GM12878 (cell line): ENCODE data around the gene RUSC1. TPM values are rescaled to one million over a fixed set of nuclear protein-coding genes. Genes with fewer than 3 reads are reported as not detected.
A peak's percentile ranks its signal among the peaks of the same experiment; 100 is the strongest.

Experiments used
- BMI1 ChIP-seq: fragments of 450-650 bp; IDR thresholded peaks from 2 replicates; pipeline ENCODE4 v1.6.1; 2016; ENCODE audit warnings: mild to moderate bottlenecking, moderate library complexity, borderline replicate concordance
- GABPA ChIP-seq: IDR thresholded peaks from 2 replicates; pipeline ENCODE4 v1.6.1; 2014; ENCODE audit warnings: antibody characterized with exemption, low read depth, mild to moderate bottlenecking, inconsistent platforms
- IKZF1 ChIP-seq: fragments of 450-650 bp; conservative IDR thresholded peaks from 2 replicates; pipeline ENCODE4 v1.6.1; 2017; ENCODE audit warnings: antibody characterized with exemption, mild to moderate bottlenecking
- MEF2B ChIP-seq: fragments of 450-650 bp; IDR thresholded peaks from 2 replicates; pipeline ENCODE4 v1.6.1; 2018; ENCODE audit warnings: mild to moderate bottlenecking, moderate library complexity; ENCODE audit not compliant: partially characterized antibody, poor library complexity, severe bottlenecking
- MYB ChIP-seq: fragments of 150-350 bp; IDR thresholded peaks from 2 replicates; pipeline ENCODE4 v1.6.1; 2014; ENCODE audit warnings: mild to moderate bottlenecking, low read depth, low read length, borderline replicate concordance
- SRF ChIP-seq, 2 experiments: IDR thresholded peaks; 2 replicates each; pipeline ENCODE4 v1.6.1; 2011; ENCODE audit warnings: low read depth in 2 of 2, low read length in 2 of 2, mild to moderate bottlenecking in 1 of 2, moderate library complexity in 1 of 2
- TAF1 ChIP-seq: IDR thresholded peaks from 2 replicates; pipeline ENCODE4 v1.6.1; 2011; ENCODE audit warnings: mild to moderate bottlenecking, low read depth, low read length, borderline replicate concordance
- polyA plus RNA-seq, 11 experiments: library from polyadenylated mRNA; depleted of rRNA in 4 of 11; unstranded in 6 of 11; stranded (reverse) in 5 of 11; fragments of >200 nt; fragmentation: Nextera tagmentation in 4 of 11; fragmentation: Illumina TruSeq in 1 of 11; extraction: Ambion mirVana in 4 of 11; extraction: Trizol in 1 of 11; gene quantifications; 1 replicate in 1 of 11; 2 replicates in 10 of 11; pipeline versions ENCODE4 v1.2.1 to v1.2.3, GENCODE V29; 2011 to 2016; ENCODE audit warnings: inconsistent platforms in 2 of 11, missing spikeins in 2 of 11, low read depth in 1 of 11
- total RNA-seq, 4 experiments: library from RNA; depleted of rRNA in 3 of 4; stranded (reverse); fragments of >200 nt in 3 of 4; fragmentation: Illumina TruSeq in 1 of 4; extraction: Trizol in 1 of 4; gene quantifications; 2 replicates each; pipeline versions ENCODE4 v1.2.1 to v1.2.3, GENCODE V29; 2013 to 2021
- TF ChIP-seq, protein P1 (sequence below): fragments of 450-650 bp; IDR thresholded peaks from 2 replicates; pipeline ENCODE4 v1.6.1; 2016; ENCODE audit warnings: mild to moderate bottlenecking, moderate library complexity, borderline replicate concordance
- TF ChIP-seq, protein P2 (sequence below), 3 experiments: IDR thresholded peaks in 2 of 3; conservative IDR thresholded peaks in 1 of 3; 2 replicates each; pipeline ENCODE4 v1.5.1; 2011; ENCODE audit warnings: low read depth in 3 of 3, low read length in 3 of 3, mild to moderate bottlenecking in 3 of 3, control low read depth in 2 of 3, moderate library complexity in 2 of 3, inconsistent platforms in 1 of 3, mixed read lengths in 1 of 3; ENCODE audit not compliant: control insufficient read depth in 2 of 3, insufficient read depth in 1 of 3; ENCODE audit errors: extremely low read depth in 1 of 3
- TF ChIP-seq, protein P3 (sequence below): fragments of 450-650 bp; IDR thresholded peaks from 2 replicates; pipeline ENCODE4 v1.6.1; 2017; ENCODE audit warnings: antibody characterized with exemption, mild to moderate bottlenecking, moderate library complexity

RUSC1 gene
- total and polyA plus RNA-seq, 10 of the 15 experiments (the other 5 are each of a cell fraction or from before 2014, with no cell fraction given) = 1.1 to 23.7 (median 12.3) TPM

- TF ChIP-seq SRF (IDR thresholded peaks at IDR 0.05; ENCODE audit: low read depth in 2 of 2, low read length in 2 of 2) (no peak), GABPA (no peak; the same call in 1 of the 2 replicates), MEF2B (no peak), BMI1 (no peak), MYB (no peak), TAF1 (peak; percentile 82), IKZF1 (peak; percentile 95)
- TF ChIP-seq, protein P1, sequence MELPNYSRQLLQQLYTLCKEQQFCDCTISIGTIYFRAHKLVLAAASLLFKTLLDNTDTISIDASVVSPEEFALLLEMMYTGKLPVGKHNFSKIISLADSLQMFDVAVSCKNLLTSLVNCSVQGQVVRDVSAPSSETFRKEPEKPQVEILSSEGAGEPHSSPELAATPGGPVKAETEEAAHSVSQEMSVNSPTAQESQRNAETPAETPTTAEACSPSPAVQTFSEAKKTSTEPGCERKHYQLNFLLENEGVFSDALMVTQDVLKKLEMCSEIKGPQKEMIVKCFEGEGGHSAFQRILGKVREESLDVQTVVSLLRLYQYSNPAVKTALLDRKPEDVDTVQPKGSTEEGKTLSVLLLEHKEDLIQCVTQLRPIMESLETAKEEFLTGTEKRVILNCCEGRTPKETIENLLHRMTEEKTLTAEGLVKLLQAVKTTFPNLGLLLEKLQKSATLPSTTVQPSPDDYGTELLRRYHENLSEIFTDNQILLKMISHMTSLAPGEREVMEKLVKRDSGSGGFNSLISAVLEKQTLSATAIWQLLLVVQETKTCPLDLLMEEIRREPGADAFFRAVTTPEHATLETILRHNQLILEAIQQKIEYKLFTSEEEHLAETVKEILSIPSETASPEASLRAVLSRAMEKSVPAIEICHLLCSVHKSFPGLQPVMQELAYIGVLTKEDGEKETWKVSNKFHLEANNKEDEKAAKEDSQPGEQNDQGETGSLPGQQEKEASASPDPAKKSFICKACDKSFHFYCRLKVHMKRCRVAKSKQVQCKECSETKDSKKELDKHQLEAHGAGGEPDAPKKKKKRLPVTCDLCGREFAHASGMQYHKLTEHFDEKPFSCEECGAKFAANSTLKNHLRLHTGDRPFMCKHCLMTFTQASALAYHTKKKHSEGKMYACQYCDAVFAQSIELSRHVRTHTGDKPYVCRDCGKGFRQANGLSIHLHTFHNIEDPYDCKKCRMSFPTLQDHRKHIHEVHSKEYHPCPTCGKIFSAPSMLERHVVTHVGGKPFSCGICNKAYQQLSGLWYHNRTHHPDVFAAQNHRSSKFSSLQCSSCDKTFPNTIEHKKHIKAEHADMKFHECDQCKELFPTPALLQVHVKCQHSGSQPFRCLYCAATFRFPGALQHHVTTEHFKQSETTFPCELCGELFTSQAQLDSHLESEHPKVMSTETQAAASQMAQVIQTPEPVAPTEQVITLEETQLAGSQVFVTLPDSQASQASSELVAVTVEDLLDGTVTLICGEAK = peak; percentile 73; the same call in 1 of the 2 replicates
- TF ChIP-seq, protein P2, sequence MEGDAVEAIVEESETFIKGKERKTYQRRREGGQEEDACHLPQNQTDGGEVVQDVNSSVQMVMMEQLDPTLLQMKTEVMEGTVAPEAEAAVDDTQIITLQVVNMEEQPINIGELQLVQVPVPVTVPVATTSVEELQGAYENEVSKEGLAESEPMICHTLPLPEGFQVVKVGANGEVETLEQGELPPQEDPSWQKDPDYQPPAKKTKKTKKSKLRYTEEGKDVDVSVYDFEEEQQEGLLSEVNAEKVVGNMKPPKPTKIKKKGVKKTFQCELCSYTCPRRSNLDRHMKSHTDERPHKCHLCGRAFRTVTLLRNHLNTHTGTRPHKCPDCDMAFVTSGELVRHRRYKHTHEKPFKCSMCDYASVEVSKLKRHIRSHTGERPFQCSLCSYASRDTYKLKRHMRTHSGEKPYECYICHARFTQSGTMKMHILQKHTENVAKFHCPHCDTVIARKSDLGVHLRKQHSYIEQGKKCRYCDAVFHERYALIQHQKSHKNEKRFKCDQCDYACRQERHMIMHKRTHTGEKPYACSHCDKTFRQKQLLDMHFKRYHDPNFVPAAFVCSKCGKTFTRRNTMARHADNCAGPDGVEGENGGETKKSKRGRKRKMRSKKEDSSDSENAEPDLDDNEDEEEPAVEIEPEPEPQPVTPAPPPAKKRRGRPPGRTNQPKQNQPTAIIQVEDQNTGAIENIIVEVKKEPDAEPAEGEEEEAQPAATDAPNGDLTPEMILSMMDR (IDR thresholded peaks at IDR 0.05 in 2 of 3, conservative IDR thresholded peaks at IDR 0.05 in 1 of 3; ENCODE audit: control insufficient read depth in 2 of 3, extremely low read depth in 1 of 3, insufficient read depth in 1 of 3, low read depth in 3 of 3, low read length in 3 of 3) = no peak
- TF ChIP-seq, protein P3, sequence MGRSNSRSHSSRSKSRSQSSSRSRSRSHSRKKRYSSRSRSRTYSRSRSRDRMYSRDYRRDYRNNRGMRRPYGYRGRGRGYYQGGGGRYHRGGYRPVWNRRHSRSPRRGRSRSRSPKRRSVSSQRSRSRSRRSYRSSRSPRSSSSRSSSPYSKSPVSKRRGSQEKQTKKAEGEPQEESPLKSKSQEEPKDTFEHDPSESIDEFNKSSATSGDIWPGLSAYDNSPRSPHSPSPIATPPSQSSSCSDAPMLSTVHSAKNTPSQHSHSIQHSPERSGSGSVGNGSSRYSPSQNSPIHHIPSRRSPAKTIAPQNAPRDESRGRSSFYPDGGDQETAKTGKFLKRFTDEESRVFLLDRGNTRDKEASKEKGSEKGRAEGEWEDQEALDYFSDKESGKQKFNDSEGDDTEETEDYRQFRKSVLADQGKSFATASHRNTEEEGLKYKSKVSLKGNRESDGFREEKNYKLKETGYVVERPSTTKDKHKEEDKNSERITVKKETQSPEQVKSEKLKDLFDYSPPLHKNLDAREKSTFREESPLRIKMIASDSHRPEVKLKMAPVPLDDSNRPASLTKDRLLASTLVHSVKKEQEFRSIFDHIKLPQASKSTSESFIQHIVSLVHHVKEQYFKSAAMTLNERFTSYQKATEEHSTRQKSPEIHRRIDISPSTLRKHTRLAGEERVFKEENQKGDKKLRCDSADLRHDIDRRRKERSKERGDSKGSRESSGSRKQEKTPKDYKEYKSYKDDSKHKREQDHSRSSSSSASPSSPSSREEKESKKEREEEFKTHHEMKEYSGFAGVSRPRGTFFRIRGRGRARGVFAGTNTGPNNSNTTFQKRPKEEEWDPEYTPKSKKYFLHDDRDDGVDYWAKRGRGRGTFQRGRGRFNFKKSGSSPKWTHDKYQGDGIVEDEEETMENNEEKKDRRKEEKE = no peak
These were observed 11.9 kb upstream of the RUSC1 start, which contains the start of gene FDPS (continued) for GRCh38 chr1:155308493-155309422.
